Naive thymus-derived CD4-positive, alpha-beta T cell (primary cell): ENCODE results near the gene AGAP2. TPM values are rescaled to one million over a fixed set of nuclear protein-coding genes. Genes with fewer than 3 reads are reported as not detected.
A peak's percentile ranks its signal among the peaks of the same experiment; 100 is the strongest.

Experiments used
- ATAC-seq: fragments of 150-1000 bp; cut with Tn5 transposase; 2 replicates; pipeline ENCODE4 v1.10.0; 2021; ENCODE audit warnings: mild to moderate bottlenecking, moderate library complexity
- CTCF ChIA-PET: fragments of 350-600 bp; sonication (Branson Sonifier 250); formaldehyde crosslinking; loops from one replicate; lab custom pipeline; 2021; ENCODE audit warnings: antibody characterized with exemption; lab: Charles Lee
- POLR2A ChIA-PET: fragments of 350-600 bp; sonication (Branson Sonifier 250); formaldehyde crosslinking; loops from one replicate; lab custom pipeline; 2021; ENCODE audit warnings: antibody characterized with exemption, inconsistent platforms; lab: Charles Lee
- DNase-seq, 9 donors: peaks; one replicate each; pipeline versions ENCODE4 v3.0.0 to v3.0.0-alpha.2; 2020 to 2022; ENCODE audit warnings: mixed read lengths in 1 of 9
- H3K27ac ChIP-seq: one replicate; pipeline ENCODE4 v1.7.0; 2013; ENCODE audit warnings: mild to moderate bottlenecking, low read depth, low read length, moderate library complexity
- H3K27me3 ChIP-seq, 2 donors: one replicate each; pipeline ENCODE4 v1.7.0; 2013; ENCODE audit warnings: low read length in 2 of 2, mild to moderate bottlenecking in 2 of 2, moderate library complexity in 2 of 2; ENCODE audit not compliant: control insufficient read depth in 2 of 2, insufficient read depth in 2 of 2
- H3K36me3 ChIP-seq, 3 experiments: 1 replicate in 2 of 3; 2 replicates in 1 of 3; pipeline ENCODE4 v1.7.0; 2013; ENCODE audit warnings: low read length in 3 of 3, mild to moderate bottlenecking in 3 of 3, moderate library complexity in 1 of 3; ENCODE audit not compliant: insufficient read depth in 3 of 3, control insufficient read depth in 2 of 3
- H3K4me1 ChIP-seq, 2 donors: one replicate each; pipeline ENCODE4 v1.7.0; 2013; ENCODE audit warnings: low read length in 2 of 2, mild to moderate bottlenecking in 2 of 2, moderate library complexity in 1 of 2; ENCODE audit not compliant: control insufficient read depth in 2 of 2, insufficient read depth in 2 of 2
- H3K4me3 ChIP-seq: 2 replicates; pipeline ENCODE4 v1.7.0; 2013; ENCODE audit warnings: mild to moderate bottlenecking, low read length
- H3K9me3 ChIP-seq, 3 experiments: 1 replicate in 2 of 3; 2 replicates in 1 of 3; pipeline ENCODE4 v1.7.0; 2013; ENCODE audit warnings: low read length in 3 of 3; ENCODE audit not compliant: control insufficient read depth in 2 of 3
- H3K27ac Mint-ChIP-seq, 9 donors: one replicate each; pipeline ENCODE4 v1.8.0; 2020 to 2022; ENCODE audit warnings: mixed read lengths in 9 of 9, mild to moderate bottlenecking in 8 of 9, moderate library complexity in 5 of 9, inconsistent platforms in 2 of 9
- H3K27me3 Mint-ChIP-seq, 5 donors: one replicate each; pipeline ENCODE4 v1.8.0; 2021 to 2022; ENCODE audit warnings: mixed read lengths in 5 of 5, mild to moderate bottlenecking in 1 of 5
- H3K36me3 Mint-ChIP-seq, 5 donors: one replicate each; pipeline ENCODE4 v1.8.0; 2020 to 2022; ENCODE audit warnings: mixed read lengths in 5 of 5, mild to moderate bottlenecking in 3 of 5, inconsistent platforms in 1 of 5
- H3K4me1 Mint-ChIP-seq, 7 donors: one replicate each; pipeline ENCODE4 v1.8.0; 2020 to 2022; ENCODE audit warnings: mixed read lengths in 7 of 7, mild to moderate bottlenecking in 3 of 7, inconsistent platforms in 1 of 7
- H3K4me3 Mint-ChIP-seq, 10 donors: one replicate each; pipeline ENCODE4 v1.8.0; 2020 to 2022; ENCODE audit warnings: mild to moderate bottlenecking in 10 of 10, mixed read lengths in 10 of 10, moderate library complexity in 6 of 10, inconsistent platforms in 2 of 10
- H3K9me3 Mint-ChIP-seq, 11 donors: one replicate each; pipeline ENCODE4 v1.8.0; 2020 to 2022; ENCODE audit warnings: mixed read lengths in 11 of 11, mild to moderate bottlenecking in 4 of 11, inconsistent platforms in 1 of 11, moderate library complexity in 1 of 11
- intact Hi-C, 2 donors: fragments of 100-400 bp; cut with micrococcal nuclease; formaldehyde crosslinking; loops; one replicate each; pipeline ENCODE4 v1.15.1; 2023
- polyA plus RNA-seq, 2 donors: library from polyadenylated mRNA; unstranded; fragments of 300-500 nt; fragmentation: Illumina TruSeq; gene quantifications; one replicate each; pipeline ENCODE4 v1.2.3, GENCODE V29; 2021
- total RNA-seq, 6 experiments: library from RNA in 5 of 6; stranded (reverse) in 5 of 6; gene quantifications; 1 replicate in 5 of 6; 2 replicates in 1 of 6; pipeline ENCODE4 v1.2.3 and lab custom pipeline; 2021 to 2026

AGAP2 gene
- total and polyA plus RNA-seq, 7 experiments from 2014 or later = 3.0 to 66.7 (median 41.3) TPM

DNA sequence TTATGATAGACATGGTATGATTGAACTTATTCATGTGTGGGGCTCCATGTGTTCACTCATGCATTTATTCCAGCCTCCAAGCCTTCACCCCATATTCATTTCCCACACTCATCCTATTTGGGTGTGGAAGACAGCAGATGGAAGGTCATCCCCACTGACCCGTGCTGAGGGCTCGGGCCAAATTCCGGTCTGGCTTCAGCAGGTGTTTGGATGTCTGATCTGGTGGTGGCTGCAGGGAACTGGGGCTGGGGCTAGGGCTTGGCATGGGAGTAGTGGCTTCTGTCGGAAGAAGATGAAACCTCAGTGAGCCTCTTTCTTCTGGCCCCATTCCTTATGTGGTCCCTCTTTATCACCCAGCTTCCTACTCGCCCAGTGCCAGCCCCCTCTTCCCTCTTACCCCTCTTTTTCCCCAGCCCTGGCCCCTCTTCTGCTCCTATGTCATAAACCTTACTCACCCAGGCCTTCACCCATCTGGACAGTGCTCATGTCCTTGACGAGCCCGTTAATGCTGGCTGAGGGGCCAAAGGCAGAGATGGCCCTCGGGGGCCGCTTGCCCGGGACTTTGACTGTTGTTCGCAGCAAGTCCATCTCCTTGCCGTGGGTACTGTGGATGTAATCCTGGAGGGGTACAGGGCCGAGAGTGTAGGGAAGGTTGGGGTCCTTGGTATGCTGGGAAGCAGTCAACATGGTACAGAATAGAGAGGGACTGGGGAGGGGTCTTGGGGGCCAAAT, 8.0 kb downstream of the AGAP2 start:
- Mint-ChIP-seq H3K9me3 (peaks cover 0 to 1% (median 0%) of the 10 kb centered on the region in 11 donors), H3K4me3 (no peak overlapping the region), H3K36me3 (peaks cover 9 to 62% (median 30%) of the 10 kb centered on the region in 5 donors), H3K4me1 (peaks cover 2 to 14% (median 8%) of the 10 kb centered on the region in 7 donors), H3K27ac (peak overlapping the region in 2 of 9 donors; percentile 39 to 46), H3K27me3 (no peaks in the 10 kb centered on the region)
- Histone ChIP-seq H3K36me3 (peaks cover 39 to 94% (median 51%) of the 10 kb centered on the region in 3 experiments), H3K4me3 (no peak overlapping the region), H3K27ac (no peak overlapping the region), H3K4me1 (no peaks in the 10 kb centered on the region), H3K27me3 (no peaks in the 10 kb centered on the region), H3K9me3 (no peaks in the 10 kb centered on the region)
- DNase-seq = no peak
- CTCF ChIA-PET = no interaction called here
- intact Hi-C loops = no loop called here
- POLR2A ChIA-PET = interaction anchor here (1.0 kb wide), 1 partner anchor 8 kb away, joined by 3 read pairs; no protein-coding TSS in a partner anchor
- no peak for ATAC-seq

DNA sequence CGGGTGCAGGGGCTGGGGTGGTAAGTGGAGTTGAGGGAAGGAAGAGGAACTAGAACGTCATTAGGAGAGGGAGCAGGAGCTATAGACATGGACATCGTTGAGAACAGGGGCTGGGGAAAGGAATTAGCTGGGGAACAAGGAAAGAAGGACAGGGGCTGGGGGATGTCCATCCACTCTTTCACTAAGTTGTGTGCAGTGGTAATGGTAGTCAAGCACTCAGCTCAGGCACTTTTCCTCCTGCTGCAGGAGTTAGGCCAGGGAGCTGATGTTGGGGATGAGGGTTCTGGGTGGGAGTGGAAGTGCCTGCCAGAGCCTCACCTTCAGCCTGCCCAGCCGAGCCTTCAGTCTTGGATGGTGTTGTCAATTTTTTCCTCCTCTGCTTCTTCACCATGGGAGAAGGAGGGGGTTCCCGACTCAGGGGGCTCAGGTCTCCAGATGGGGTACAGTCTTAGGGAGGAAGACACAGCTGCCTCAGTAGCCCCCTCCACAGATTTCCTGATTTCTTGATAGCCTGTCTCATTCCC, 9.2 kb downstream of the AGAP2 start:
- Histone ChIP-seq H3K4me1 (no peaks in the 10 kb centered on the region), H3K27me3 (no peaks in the 10 kb centered on the region), H3K9me3 (no peaks in the 10 kb centered on the region), H3K36me3 (peaks cover 32 to 83% (median 46%) of the 10 kb centered on the region in 3 experiments), H3K27ac (no peak overlapping the region), H3K4me3 (no peak overlapping the region)
- DNase-seq = no peak
- Mint-ChIP-seq H3K27me3 (no peaks in the 10 kb centered on the region), H3K4me3 (no peak overlapping the region), H3K4me1 (peaks cover 5 to 14% (median 7%) of the 10 kb centered on the region in 7 donors), H3K36me3 (peaks cover 9 to 55% (median 21%) of the 10 kb centered on the region in 5 donors), H3K9me3 (peaks cover 0 to 1% (median 0%) of the 10 kb centered on the region in 11 donors), H3K27ac (peak overlapping the region in 4 of 9 donors; percentile 13 to 36 (median 28))
- intact Hi-C loops = no loop called here
- ATAC-seq = no peak
- ChIA-PET POLR2A (no interaction called here), CTCF (no interaction called here)

DNA sequence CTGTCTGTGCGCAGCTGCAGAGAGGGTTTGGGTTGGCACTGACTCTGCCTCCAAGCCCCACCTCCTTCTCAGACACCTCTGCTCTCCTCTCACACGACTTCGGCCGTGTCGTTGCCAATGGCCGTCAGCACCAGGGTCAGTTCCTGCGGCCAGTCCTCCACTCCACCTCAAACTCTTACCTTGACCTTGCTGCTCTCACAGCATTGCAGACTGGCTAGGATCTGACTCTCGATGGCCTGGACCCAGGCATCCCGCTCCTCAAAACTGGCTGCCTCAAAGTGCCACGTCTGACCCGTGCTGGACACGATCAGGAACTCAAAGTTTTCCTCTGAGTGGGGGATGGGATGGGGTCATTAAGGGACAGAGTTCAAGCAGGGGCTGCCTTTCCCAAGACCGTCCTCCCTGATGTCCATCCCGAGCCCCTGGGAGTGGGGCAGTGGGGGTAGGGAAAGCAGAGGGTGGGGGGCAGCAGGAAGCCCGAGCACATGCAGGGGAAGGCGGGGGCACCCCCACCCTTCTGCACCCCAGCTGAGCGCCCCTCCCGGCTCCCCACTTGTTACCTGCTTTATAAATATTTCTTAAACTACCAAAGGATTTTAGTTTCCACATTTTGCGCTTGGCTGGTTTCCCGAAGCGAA, 10.7 kb downstream of the AGAP2 start:
- Histone ChIP-seq H3K4me1 (no peaks in the 10 kb centered on the region), H3K27ac (no peak overlapping the region), H3K27me3 (no peaks in the 10 kb centered on the region), H3K4me3 (no peak overlapping the region), H3K9me3 (no peaks in the 10 kb centered on the region), H3K36me3 (peaks cover 19 to 68% (median 37%) of the 10 kb centered on the region in 3 experiments)
- peaks cover 5 to 22% (median 14%) of the 10 kb centered on the region in 7 donors for H3K4me1 Mint-ChIP-seq
- H3K4me3 Mint-ChIP-seq = no peak overlapping the region
- intact Hi-C loops = loop anchor here in 1 of 2 donors (2.0 kb wide), 1 partner anchor 13 kb away; no protein-coding TSS in a partner anchor
- DNase-seq (peak in 1 of 9 donors; percentile 10), ATAC-seq (no peak)
- ChIA-PET CTCF (no interaction called here), POLR2A (interaction anchor here (1.2 kb wide), 1 partner anchor 14 kb away, joined by 7 read pairs; no protein-coding TSS in a partner anchor)
- H3K36me3 Mint-ChIP-seq = peaks cover 9 to 51% (median 20%) of the 10 kb centered on the region in 5 donors
- peak overlapping the region in 3 of 9 donors; percentile 6 to 55 (median 43) for H3K27ac Mint-ChIP-seq
- no peaks in the 10 kb centered on the region for H3K27me3 Mint-ChIP-seq
- H3K9me3 Mint-ChIP-seq = peaks cover 0 to 1% (median 0%) of the 10 kb centered on the region in 11 donors

DNA sequence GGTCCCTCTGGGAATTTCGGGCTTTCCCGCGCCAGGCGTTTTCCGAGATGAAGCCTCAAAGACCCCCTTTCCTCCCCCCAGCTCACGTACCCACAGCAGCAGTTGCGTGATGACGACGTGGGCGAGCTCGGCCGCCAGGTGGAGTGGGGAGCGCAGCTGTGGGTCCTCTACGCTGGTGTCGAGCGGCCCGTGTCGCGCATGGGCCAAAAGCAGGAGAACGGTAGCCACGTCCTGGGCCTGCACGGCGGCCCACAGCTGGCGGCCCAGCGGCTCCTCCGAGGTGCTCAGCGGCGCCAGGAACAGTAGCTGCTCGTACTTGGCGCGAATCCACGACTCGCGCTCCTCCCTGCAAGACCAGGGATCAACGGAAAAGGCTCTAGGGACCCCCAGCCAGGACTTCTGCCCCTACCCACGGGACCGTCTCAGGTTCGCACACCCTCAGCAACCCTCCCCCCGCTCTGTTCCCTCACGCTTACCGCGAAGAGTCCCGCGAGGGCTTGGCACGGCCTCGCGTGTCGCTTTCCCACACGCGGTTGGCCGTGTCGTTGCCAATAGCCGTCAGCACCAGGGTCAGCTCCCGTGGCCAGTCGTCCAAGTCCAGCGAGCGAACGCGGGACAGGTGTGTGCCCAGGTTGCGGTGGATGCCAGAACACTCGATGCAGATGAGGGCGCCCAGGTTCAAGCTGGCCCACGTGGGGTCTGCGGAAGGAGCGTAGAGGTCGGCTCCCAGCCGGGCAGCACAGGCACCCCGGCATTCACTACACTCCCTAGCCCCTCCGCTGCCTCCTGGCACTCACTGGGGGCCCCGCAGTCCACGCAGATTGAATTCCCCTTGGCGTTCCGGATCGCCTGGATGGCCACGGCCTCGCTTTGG, 11.4 kb downstream of the AGAP2 start:
- CTCF ChIA-PET = no interaction called here
- no peak for ATAC-seq
- peaks cover 0 to 1% (median 0%) of the 10 kb centered on the region in 11 donors for H3K9me3 Mint-ChIP-seq
- Histone ChIP-seq H3K27me3 (no peaks in the 10 kb centered on the region), H3K27ac (no peak overlapping the region), H3K4me1 (no peaks in the 10 kb centered on the region), H3K9me3 (no peaks in the 10 kb centered on the region), H3K36me3 (peaks cover 16 to 60% (median 37%) of the 10 kb centered on the region in 3 experiments), H3K4me3 (no peak overlapping the region)
- peaks cover 5 to 43% (median 20%) of the 10 kb centered on the region in 5 donors for H3K36me3 Mint-ChIP-seq
- H3K4me3 Mint-ChIP-seq = no peak overlapping the region
- H3K27me3 Mint-ChIP-seq = no peaks in the 10 kb centered on the region
- DNase-seq = peak in 1 of 9 donors; percentile 17
- POLR2A ChIA-PET = interaction anchor here (1.2 kb wide), 1 partner anchor 15 kb away, joined by 7 read pairs; no protein-coding TSS in a partner anchor
- H3K4me1 Mint-ChIP-seq = peaks cover 6 to 26% (median 16%) of the 10 kb centered on the region in 7 donors
- intact Hi-C loops = loop anchor here in 1 of 2 donors (2.0 kb wide), 1 partner anchor 14 kb away; no protein-coding TSS in a partner anchor
- H3K27ac Mint-ChIP-seq = no peak overlapping the region

DNA sequence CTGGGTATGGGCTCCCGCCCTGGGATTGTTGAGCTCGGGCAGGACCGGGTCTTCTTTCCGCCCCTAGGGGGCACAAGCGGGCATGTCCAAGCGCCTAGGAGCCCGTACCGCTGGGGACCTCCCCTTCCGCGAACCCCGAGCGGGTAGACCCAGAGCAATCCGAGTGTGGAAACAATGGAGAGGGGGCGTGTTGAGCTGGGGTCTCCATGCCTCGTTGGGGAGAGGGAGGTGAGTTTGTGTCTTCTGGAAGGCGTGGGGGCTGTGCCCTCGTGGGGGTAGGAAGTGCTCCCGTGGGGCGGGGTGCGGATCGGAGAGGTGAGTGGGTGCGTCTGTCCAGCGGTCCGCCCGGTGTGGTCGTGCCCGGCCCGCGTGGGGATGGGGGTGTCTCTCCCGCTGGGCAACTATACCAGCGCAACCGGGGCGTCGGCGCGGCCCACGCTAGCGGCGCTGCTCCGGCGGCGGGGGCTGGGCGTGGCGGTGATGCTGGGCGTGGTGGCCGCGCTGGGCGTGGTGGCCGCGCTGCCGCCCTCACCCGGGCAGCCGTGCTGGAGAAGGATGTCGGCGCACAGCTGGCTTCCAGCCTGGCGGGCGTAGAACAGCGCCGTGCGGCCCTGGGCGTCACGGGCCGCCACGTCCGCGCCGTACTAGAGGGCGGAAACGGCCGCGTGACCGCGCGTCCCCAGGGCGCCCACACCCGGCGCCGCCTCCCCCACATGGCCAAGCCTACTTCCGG, 12.2 kb downstream of the AGAP2 start:
- H3K27me3 ChIP-seq = no peaks in the 10 kb centered on the region
- CTCF ChIA-PET = no interaction called here
- Mint-ChIP-seq H3K27ac (peak overlapping the region in 3 of 9 donors; percentile 26 to 67 (median 67)), H3K4me3 (peak overlapping the region in 2 of 10 donors; percentile 29 to 58), H3K4me1 (peaks cover 13 to 28% (median 17%) of the 10 kb centered on the region in 7 donors), H3K27me3 (no peaks in the 10 kb centered on the region), H3K36me3 (peaks cover under 1 to 36% (median 16%) of the 10 kb centered on the region in 5 donors), H3K9me3 (peaks cover 0 to 1% (median 0%) of the 10 kb centered on the region in 11 donors)
- DNase-seq (peak in 2 of 9 donors; percentile 11 to 32), ATAC-seq (peak; percentile 69)
- peaks cover 14 to 57% (median 32%) of the 10 kb centered on the region in 3 experiments for H3K36me3 ChIP-seq
- no peak overlapping the region for H3K4me3 ChIP-seq
- POLR2A ChIA-PET = interaction anchor here (0.8 kb wide), 1 partner anchor 13 kb away, joined by 3 read pairs; no protein-coding TSS in a partner anchor
- H3K4me1 ChIP-seq = no peaks in the 10 kb centered on the region
- no peaks in the 10 kb centered on the region for H3K9me3 ChIP-seq
- intact Hi-C loops = loop anchor here in 1 of 2 donors (2.0 kb wide), 1 partner anchor 14 kb away; no protein-coding TSS in a partner anchor
- H3K27ac ChIP-seq = peak overlapping the region; percentile 21
